IMR-90 (cell line): ENCODE data around the gene LDLRAD3. TPM values are rescaled to one million over a fixed set of nuclear protein-coding genes. Genes with fewer than 3 reads are reported as not detected.

Source experiments
- ATAC-seq: fragments of 200-7000 bp; cut with Tn5 transposase; 2 replicates; pipeline ENCODE4 v1.9.1; 2020; ENCODE audit warnings: low read depth, mild to moderate bottlenecking, moderate library complexity
- BruUV-seq: library from RNA; stranded (reverse); fragments of 400-500 nt; replicated peaks from 2 replicates; lab custom pipeline; 2021; lab: Mats Ljungman, UMichigan
- CTCF ChIA-PET: fragments of 300-600 bp; formaldehyde crosslinking; extraction: SDS; loops from one replicate; lab custom pipeline; 2021; ENCODE audit warnings: antibody characterized with exemption; lab: Yijun Ruan, JAX
- POLR2A ChIA-PET: fragments of 300-600 bp; sonication (Branson Sonifier 250); formaldehyde crosslinking; loops from one replicate; lab custom pipeline; 2022; ENCODE audit warnings: antibody characterized with exemption; ENCODE audit not compliant: unreplicated experiment; lab: Charles Lee
- DNase-seq: peaks from one replicate; pipeline ENCODE4 v3.0.0; 2013
- H2AFZ ChIP-seq: replicated peaks from 2 replicates; pipeline ENCODE3; 2013; ENCODE audit warnings: low read length, mild to moderate bottlenecking; ENCODE audit not compliant: poor library complexity
- H2AK5ac ChIP-seq: 2 replicates; pipeline ENCODE4 v1.6.1; 2013; ENCODE audit warnings: low read depth, low read length, inconsistent platforms
- H2AK9ac ChIP-seq: replicated peaks from 2 replicates; pipeline ENCODE3; 2013; ENCODE audit warnings: mild to moderate bottlenecking, low read depth, low read length, moderate library complexity; ENCODE audit not compliant: poor library complexity
- H2BK120ac ChIP-seq: 2 replicates; pipeline ENCODE4 v1.6.1; 2013; ENCODE audit warnings: low read depth, low read length, inconsistent platforms
- H2BK15ac ChIP-seq: 3 replicates; pipeline ENCODE4 v1.6.1; 2013; ENCODE audit warnings: low read depth, low read length, inconsistent platforms
- H2BK20ac ChIP-seq: 2 replicates; pipeline ENCODE4 v1.6.1; 2013; ENCODE audit warnings: low read depth, mild to moderate bottlenecking, inconsistent platforms, low read length, moderate library complexity
- H2BK5ac ChIP-seq: 2 replicates; pipeline ENCODE4 v1.6.1; 2013; ENCODE audit warnings: mild to moderate bottlenecking, low read depth, low read length, inconsistent platforms; ENCODE audit not compliant: poor library complexity, severe bottlenecking
- H3K14ac ChIP-seq: replicated peaks from 2 replicates; pipeline ENCODE4 v1.6.1; 2013; ENCODE audit warnings: low read depth, low read length, inconsistent platforms
- H3K18ac ChIP-seq: 2 replicates; pipeline ENCODE4 v1.6.1; 2013; ENCODE audit warnings: low read depth, low read length, control low read depth
- H3K23ac ChIP-seq: 2 replicates; pipeline ENCODE4 v1.6.1; 2013; ENCODE audit warnings: low read depth, low read length, inconsistent platforms
- H3K27ac ChIP-seq: 2 replicates; pipeline ENCODE4 v1.5.1; 2013; ENCODE audit warnings: mild to moderate bottlenecking, control low read depth, low read length; ENCODE audit not compliant: insufficient read depth
- H3K27me3 ChIP-seq: 2 replicates; pipeline ENCODE4 v1.6.1; 2013; ENCODE audit warnings: low read length; ENCODE audit not compliant: control insufficient read depth, insufficient read depth
- H3K36me3 ChIP-seq: 2 replicates; pipeline ENCODE4 v1.6.1; 2013; ENCODE audit warnings: low read length, mixed read lengths; ENCODE audit not compliant: control insufficient read depth, insufficient read depth
- H3K4ac ChIP-seq: 2 replicates; pipeline ENCODE4 v1.6.1; 2013; ENCODE audit warnings: low read depth, low read length, inconsistent platforms
- H3K4me1 ChIP-seq: 2 replicates; pipeline ENCODE4 v1.6.1; 2013; ENCODE audit warnings: low read length, mixed read lengths; ENCODE audit not compliant: control insufficient read depth, insufficient read depth
- H3K4me2 ChIP-seq: 2 replicates; pipeline ENCODE4 v1.6.1; 2013; ENCODE audit warnings: low read depth, mild to moderate bottlenecking, control low read depth, low read length, moderate library complexity
- H3K4me3 ChIP-seq: 2 replicates; pipeline ENCODE4 v1.5.1; 2013; ENCODE audit warnings: low read depth, mild to moderate bottlenecking, control low read depth, low read length, moderate library complexity; ENCODE audit not compliant: insufficient read depth
- H3K56ac ChIP-seq: 2 replicates; pipeline ENCODE4 v1.6.1; 2013; ENCODE audit warnings: low read length, inconsistent platforms; ENCODE audit not compliant: insufficient read depth; ENCODE audit errors: extremely low read depth
- H3K79me1 ChIP-seq, 2 experiments: 2 replicates each; pipeline ENCODE4 v1.6.1; 2013; ENCODE audit warnings: low read length in 2 of 2, inconsistent platforms in 1 of 2, low read depth in 1 of 2
- H3K9ac ChIP-seq: 2 replicates; pipeline ENCODE4 v1.6.1; 2013; ENCODE audit warnings: low read depth, low read length, control low read depth
- H3K9me1 ChIP-seq: 2 replicates; pipeline ENCODE4 v1.6.1; 2013; ENCODE audit warnings: low read length, inconsistent platforms; ENCODE audit not compliant: insufficient read depth
- H3K9me3 ChIP-seq: 2 replicates; pipeline ENCODE4 v1.6.1; 2013; ENCODE audit warnings: low read length; ENCODE audit not compliant: control insufficient read depth, insufficient read depth
- H4K20me1 ChIP-seq: 2 replicates; pipeline ENCODE4 v1.6.1; 2013; ENCODE audit warnings: low read length, inconsistent platforms; ENCODE audit not compliant: insufficient read depth
- H4K5ac ChIP-seq: 2 replicates; pipeline ENCODE4 v1.6.1; 2013; ENCODE audit warnings: mild to moderate bottlenecking, low read depth, low read length, control low read depth
- H4K8ac ChIP-seq, 2 experiments: 2 replicates each; pipeline ENCODE4 v1.6.1; 2013; ENCODE audit warnings: low read depth in 2 of 2, low read length in 2 of 2, control low read depth in 1 of 2, inconsistent platforms in 1 of 2
- H4K91ac ChIP-seq: 2 replicates; pipeline ENCODE4 v1.6.1; 2013; ENCODE audit warnings: low read depth, low read length, inconsistent platforms; ENCODE audit not compliant: insufficient read depth
- BHLHE40 ChIP-seq: fragments of 150-350 bp; IDR thresholded peaks from 2 replicates; pipeline ENCODE4 v1.6.1; 2016; ENCODE audit warnings: mild to moderate bottlenecking, low read depth, low read length
- CEBPB ChIP-seq: IDR thresholded peaks from 2 replicates; pipeline ENCODE4 v1.6.1; 2012; ENCODE audit warnings: low read depth, low read length, improper control_type of control experiment
- CHD1 ChIP-seq: IDR thresholded peaks from 2 replicates; pipeline ENCODE4 v1.6.1; 2012; ENCODE audit warnings: low read depth, low read length, improper control_type of control experiment
- CTCF ChIP-seq: conservative IDR thresholded peaks from 2 replicates; pipeline ENCODE4 v1.5.1; 2012; ENCODE audit warnings: mild to moderate bottlenecking, low read depth, low read length, improper control_type of control experiment
- FOS ChIP-seq: fragments of 150-350 bp; IDR thresholded peaks from 2 replicates; pipeline ENCODE4 v1.6.1; 2016; ENCODE audit warnings: low read depth, low read length
- MAFK ChIP-seq: IDR thresholded peaks from 2 replicates; pipeline ENCODE4 v1.6.1; 2012; ENCODE audit warnings: low read depth, low read length, improper control_type of control experiment
- MAZ ChIP-seq: IDR thresholded peaks from 2 replicates; pipeline ENCODE4 v1.6.1; 2012; ENCODE audit warnings: low read depth, mild to moderate bottlenecking, low read length, improper control_type of control experiment, moderate library complexity, borderline replicate concordance
- MXI1 ChIP-seq: IDR thresholded peaks from 2 replicates; pipeline ENCODE4 v1.6.1; 2012; ENCODE audit warnings: low read depth, mild to moderate bottlenecking, low read length, moderate library complexity, borderline replicate concordance
- NFE2L2 ChIP-seq: fragments of 150-350 bp; IDR thresholded peaks from 2 replicates; pipeline ENCODE4 v1.6.1; 2016; ENCODE audit warnings: low read depth, mild to moderate bottlenecking, low read length
- POLR2A ChIP-seq: IDR thresholded peaks from 2 replicates; pipeline ENCODE4 v1.6.1; 2012; ENCODE audit warnings: mild to moderate bottlenecking, low read depth, low read length
- RAD21 ChIP-seq: IDR thresholded peaks from 2 replicates; pipeline ENCODE4 v1.6.1; 2012; ENCODE audit warnings: low read length, improper control_type of control experiment
- RCOR1 ChIP-seq: IDR thresholded peaks from 2 replicates; pipeline ENCODE4 v1.6.1; 2012; ENCODE audit warnings: mild to moderate bottlenecking, low read length, improper control_type of control experiment; ENCODE audit not compliant: insufficient replicate concordance
- RFX5 ChIP-seq: IDR thresholded peaks from 2 replicates; pipeline ENCODE4 v1.8.0; 2012; ENCODE audit warnings: low read depth, mild to moderate bottlenecking, low read length, moderate library complexity
- SMC3 ChIP-seq: fragments of 150-350 bp; IDR thresholded peaks from 2 replicates; pipeline ENCODE4 v1.6.1; 2016; ENCODE audit warnings: low read depth, mild to moderate bottlenecking, antibody characterized with exemption, low read length, moderate library complexity
- USF2 ChIP-seq: fragments of 150-350 bp; IDR thresholded peaks from 2 replicates; pipeline ENCODE4 v1.6.1; 2017; ENCODE audit warnings: mild to moderate bottlenecking, antibody characterized with exemption, low read length, low read depth
- WGBS, 2 experiments: methylation state at CpG; one replicate each; pipeline versions ENCODE4 v1.1.5 to v1.1.7; 2013; ENCODE audit warnings: missing lambda C conversion rate in 2 of 2; ENCODE audit not compliant: insufficient read length in 1 of 2; ENCODE audit errors: extremely low coverage in 2 of 2; 5-methylcytosine and 5-hydroxymethylcytosine counted together
- dilution Hi-C: fragments of 300-500 bp; cut with HindIII; formaldehyde crosslinking; loops from one replicate; pipeline ENCODE4 v1.14.3; 2018; ENCODE audit warnings: low sequenced_read_pairs; ENCODE audit not compliant: unreplicated experiment
- in situ Hi-C: fragments of 300-500 bp; cut with MboI; formaldehyde crosslinking; loops from 3 replicates; pipeline ENCODE4 v1.14.3; 2019; ENCODE audit warnings: low sequenced_read_pairs, inconsistent platforms, mixed read lengths
- intact Hi-C: fragments of 100-400 bp; cut with micrococcal nuclease; formaldehyde crosslinking; loops from 2 replicates; pipeline ENCODE4 v1.10.0; 2022
- polyA plus RNA-seq, 3 experiments: library from polyadenylated mRNA; depleted of rRNA; stranded (reverse); fragments of >200 nt; gene quantifications; 2 replicates each; pipeline ENCODE4 v1.2.3, GENCODE V29; 2012; ENCODE audit warnings: low replicate concordance in 1 of 3
- total RNA-seq: library from RNA; depleted of rRNA; stranded (reverse); fragments of >200 nt; gene quantifications from 2 replicates; pipeline ENCODE4 v1.2.3, GENCODE V29; 2012
- TF ChIP-seq, protein P1 (sequence below): fragments of 150-350 bp; IDR thresholded peaks from 2 replicates; pipeline ENCODE4 v1.6.1; 2016; ENCODE audit warnings: low read depth, mild to moderate bottlenecking, low read length, moderate library complexity, borderline replicate concordance

Gene LDLRAD3
- total and polyA plus RNA-seq, 2 of the 4 experiments (the other 2 are of a cell fraction), result 2.7 to 6.4 TPM

GRCh38 chr11:36167729-36168128, 223.9 kb downstream of the LDLRAD3 start:
- Histone ChIP-seq H2BK15ac (no peak overlapping the region), H3K27ac (no peak overlapping the region), H2BK5ac (no peak overlapping the region), H4K5ac (no peak overlapping the region), H3K9ac (no peak overlapping the region), H3K9me1 (no peaks in the 10 kb centered on the region; the same call in 1 of the 2 replicates), H2AK9ac (no peak overlapping the region), H3K18ac (no peak overlapping the region), H2AK5ac (no peak overlapping the region), H3K9me3 (no peaks in the 10 kb centered on the region), H2BK120ac (no peak overlapping the region), H2BK20ac (no peak overlapping the region), H2AFZ (no peak overlapping the region), H4K20me1 (0 out of 2 replicates have a peak, but pooled peaks cover 3% of the 10 kb centered on the region), H3K36me3 (no peaks in the 10 kb centered on the region), H3K4me2 (no peak overlapping the region), H3K56ac (no peak overlapping the region), H4K8ac (no peak overlapping the region), H3K27me3 (no peaks in the 10 kb centered on the region), H3K79me1 (no peaks in the 10 kb centered on the region), H3K14ac (no peak overlapping the region), H4K91ac (no peak overlapping the region), H3K4me1 (peaks cover 1% of the 10 kb centered on the region; the same call in 1 of the 2 replicates), H3K4ac (no peak overlapping the region), H3K4me3 (no peak overlapping the region), H3K23ac (no peak overlapping the region)
- POLR2A ChIA-PET, result no interaction called here
- CTCF ChIA-PET, result interaction anchor here (1.4 kb wide), 1 partner anchor 12 kb away, joined by 4 read pairs; no protein-coding TSS in a partner anchor
- intact Hi-C loops (no loop called here), in situ Hi-C loops (no loop called here), dilution Hi-C loops (no loop called here)
- DNase-seq (no peak), ATAC-seq (no peak)
- TF ChIP-seq SMC3, result no peak
- TF ChIP-seq, protein P1, sequence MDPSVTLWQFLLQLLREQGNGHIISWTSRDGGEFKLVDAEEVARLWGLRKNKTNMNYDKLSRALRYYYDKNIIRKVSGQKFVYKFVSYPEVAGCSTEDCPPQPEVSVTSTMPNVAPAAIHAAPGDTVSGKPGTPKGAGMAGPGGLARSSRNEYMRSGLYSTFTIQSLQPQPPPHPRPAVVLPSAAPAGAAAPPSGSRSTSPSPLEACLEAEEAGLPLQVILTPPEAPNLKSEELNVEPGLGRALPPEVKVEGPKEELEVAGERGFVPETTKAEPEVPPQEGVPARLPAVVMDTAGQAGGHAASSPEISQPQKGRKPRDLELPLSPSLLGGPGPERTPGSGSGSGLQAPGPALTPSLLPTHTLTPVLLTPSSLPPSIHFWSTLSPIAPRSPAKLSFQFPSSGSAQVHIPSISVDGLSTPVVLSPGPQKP, result no peak
- no peak for TF ChIP-seq MXI1
- TF ChIP-seq NFE2L2, result no peak
- no peak for TF ChIP-seq BHLHE40
- no peak for TF ChIP-seq MAZ
- no peak for TF ChIP-seq CEBPB
- no peak for TF ChIP-seq POLR2A
- TF ChIP-seq RFX5, result no peak
- no peak for TF ChIP-seq RAD21
- no peak for TF ChIP-seq RCOR1
- no peak for TF ChIP-seq CTCF
- TF ChIP-seq CHD1, result no peak
- no peak for TF ChIP-seq FOS
- no peak for TF ChIP-seq USF2
- TF ChIP-seq MAFK, result no peak
- WGBS, 2 experiments, result 86% methylated on average over 1 of the region's 6 CpGs; no CpG with 5 or more reads in 1 of the 2 experiments
- BruUV-seq, result no TSS peak
